Ascending aorta (tissue), 2 donors: Measurements from ENCODE around the gene SPCS2. TPM values are rescaled to one million over a fixed set of nuclear protein-coding genes. Genes with fewer than 3 reads are reported as not detected.
"Not testable (repeated sequence)": the region's sequence is repeated elsewhere in the genome, so short reads cannot be mapped to it uniquely, and the experiment has no call there.

Experiments used
- DNase-seq, 2 donors: peaks; one replicate each; pipeline ENCODE4 v3.0.0-alpha.2; 2019; ENCODE audit warnings: low spot score in 2 of 2
- H3K27ac ChIP-seq, 2 donors: fragments of 200-600 bp; sonication (generic); one replicate each; pipeline ENCODE4 v1.5.1; 2016 to 2017; ENCODE audit warnings: mild to moderate bottlenecking in 1 of 2
- H3K27me3 ChIP-seq: fragments of 200-600 bp; sonication (generic); one replicate; pipeline ENCODE4 v1.5.1; 2017
- H3K36me3 ChIP-seq, 2 donors: fragments of 200-600 bp; sonication (generic); one replicate each; pipeline ENCODE4 v1.5.1; 2016
- H3K4me1 ChIP-seq, 2 donors: fragments of 200-600 bp; sonication (generic); one replicate each; pipeline ENCODE4 v1.5.1; 2016 to 2017; ENCODE audit warnings: mild to moderate bottlenecking in 1 of 2
- H3K4me3 ChIP-seq, 2 donors: fragments of 200-600 bp; sonication (generic); one replicate each; pipeline ENCODE4 v1.5.1; 2016 to 2017; ENCODE audit warnings: mild to moderate bottlenecking in 1 of 2
- H3K9me3 ChIP-seq, 2 donors: fragments of 200-600 bp; sonication (generic); one replicate each; pipeline ENCODE4 v1.5.1; 2016
- intact Hi-C: fragments of 100-400 bp; cut with DNase I; formaldehyde crosslinking; loops from one replicate; pipeline ENCODE4 v1.15.1; 2023
- total RNA-seq: library from RNA; depleted of rRNA; stranded (reverse); fragments of >200 nt; gene quantifications from one replicate; pipeline ENCODE4 v1.1.0, GENCODE V29; 2016
- TF ChIP-seq, protein P1 (sequence below), 3 experiments: fragments of 200-600 bp in 2 of 3; fragments of 450-650 bp in 1 of 3; sonication (generic) in 2 of 3; IDR thresholded peaks; one replicate each; pipeline ENCODE4 v1.5.1; 2016 to 2019; ENCODE audit warnings: antibody characterized with exemption in 3 of 3, mild to moderate bottlenecking in 1 of 3, moderate library complexity in 1 of 3

The SPCS2 gene
- total RNA-seq, 1 donor from 2014 or later, result 13.0 TPM

DNA sequence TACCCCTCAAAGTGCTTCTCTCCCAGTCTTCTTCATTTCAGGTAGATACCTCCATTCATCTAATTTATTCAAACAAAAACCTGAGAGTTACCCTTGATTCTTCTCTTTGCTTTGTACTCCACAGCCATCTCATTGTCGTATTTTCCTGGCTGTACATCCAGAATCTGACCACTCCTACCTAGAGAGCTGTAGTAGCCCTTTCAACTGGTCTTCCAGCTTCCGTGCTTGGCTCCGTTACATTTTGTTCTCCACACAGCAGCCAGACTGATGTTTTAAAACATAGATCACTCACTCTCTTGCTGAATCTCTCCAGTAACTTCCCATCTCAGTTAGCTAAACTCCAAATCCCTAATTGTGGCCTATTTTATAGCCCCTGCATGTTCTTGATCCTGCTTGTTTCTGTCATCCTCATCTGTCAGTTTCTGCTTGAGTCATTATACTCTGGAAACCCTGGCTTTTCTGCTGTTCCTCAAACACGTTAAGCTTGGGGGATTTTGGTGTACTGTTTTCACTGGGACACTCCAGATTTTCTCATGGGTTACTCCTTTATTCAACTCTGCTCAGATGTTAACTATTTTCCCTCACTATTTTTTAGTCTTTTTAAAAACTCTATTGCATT lies 7.4 kb downstream of the SPCS2 start:
- Histone ChIP-seq H3K9me3 (no peaks in the 10 kb centered on the region), H3K4me1 (peaks cover 0 to 17% of the 10 kb centered on the region in 2 donors), H3K27me3 (no peaks in the 10 kb centered on the region), H3K36me3 (no peaks in the 10 kb centered on the region), H3K27ac (no peak overlapping the region), H3K4me3 (no peak overlapping the region)
- TF ChIP-seq, protein P1, sequence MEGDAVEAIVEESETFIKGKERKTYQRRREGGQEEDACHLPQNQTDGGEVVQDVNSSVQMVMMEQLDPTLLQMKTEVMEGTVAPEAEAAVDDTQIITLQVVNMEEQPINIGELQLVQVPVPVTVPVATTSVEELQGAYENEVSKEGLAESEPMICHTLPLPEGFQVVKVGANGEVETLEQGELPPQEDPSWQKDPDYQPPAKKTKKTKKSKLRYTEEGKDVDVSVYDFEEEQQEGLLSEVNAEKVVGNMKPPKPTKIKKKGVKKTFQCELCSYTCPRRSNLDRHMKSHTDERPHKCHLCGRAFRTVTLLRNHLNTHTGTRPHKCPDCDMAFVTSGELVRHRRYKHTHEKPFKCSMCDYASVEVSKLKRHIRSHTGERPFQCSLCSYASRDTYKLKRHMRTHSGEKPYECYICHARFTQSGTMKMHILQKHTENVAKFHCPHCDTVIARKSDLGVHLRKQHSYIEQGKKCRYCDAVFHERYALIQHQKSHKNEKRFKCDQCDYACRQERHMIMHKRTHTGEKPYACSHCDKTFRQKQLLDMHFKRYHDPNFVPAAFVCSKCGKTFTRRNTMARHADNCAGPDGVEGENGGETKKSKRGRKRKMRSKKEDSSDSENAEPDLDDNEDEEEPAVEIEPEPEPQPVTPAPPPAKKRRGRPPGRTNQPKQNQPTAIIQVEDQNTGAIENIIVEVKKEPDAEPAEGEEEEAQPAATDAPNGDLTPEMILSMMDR (IDR thresholded peaks at IDR 0.05), result no peak
- no peak for DNase-seq
- intact Hi-C loops, result no loop called here

DNA sequence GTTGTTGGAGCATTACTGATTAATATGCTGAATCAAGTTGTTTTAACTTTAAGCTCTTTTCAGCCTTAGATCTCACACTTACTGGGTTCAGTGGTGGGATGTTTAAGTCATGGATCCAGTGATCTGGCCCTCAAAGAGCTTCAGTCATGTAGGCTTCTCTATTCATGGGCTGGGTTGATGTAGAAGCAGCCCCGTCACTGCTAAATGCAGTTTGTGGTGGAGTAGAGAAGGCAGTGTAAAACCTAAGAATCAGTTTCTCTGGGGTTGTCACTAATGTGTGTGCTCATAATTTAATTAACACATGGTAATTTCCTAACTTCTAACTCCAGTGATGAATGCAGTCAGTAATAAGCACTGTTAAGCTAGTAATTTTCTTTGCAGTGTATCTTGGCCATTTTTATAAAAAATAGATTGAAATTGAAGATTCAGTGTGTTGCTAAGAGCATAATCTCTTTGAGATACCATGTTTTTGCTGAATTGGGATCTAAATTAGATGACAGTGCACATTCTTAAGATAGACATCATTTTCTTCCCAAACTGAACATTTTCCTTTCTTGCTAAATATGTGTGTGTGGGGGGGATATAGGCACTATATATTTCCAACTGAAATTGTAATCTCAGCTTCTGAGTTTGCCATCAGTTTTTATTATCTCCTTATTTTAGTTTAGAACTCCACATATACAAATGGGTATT lies 9.0 kb downstream of the SPCS2 start:
- intact Hi-C loops, result no loop called here
- TF ChIP-seq, protein P1 (IDR thresholded peaks at IDR 0.05), result no peak
- no peak overlapping the region for H3K4me3 ChIP-seq
- peaks cover 0 to 14% of the 10 kb centered on the region in 2 donors for H3K4me1 ChIP-seq
- no peaks in the 10 kb centered on the region for H3K9me3 ChIP-seq
- no peak for DNase-seq
- no peak overlapping the region for H3K27ac ChIP-seq
- H3K36me3 ChIP-seq, result no peaks in the 10 kb centered on the region
- H3K27me3 ChIP-seq, result no peaks in the 10 kb centered on the region

DNA sequence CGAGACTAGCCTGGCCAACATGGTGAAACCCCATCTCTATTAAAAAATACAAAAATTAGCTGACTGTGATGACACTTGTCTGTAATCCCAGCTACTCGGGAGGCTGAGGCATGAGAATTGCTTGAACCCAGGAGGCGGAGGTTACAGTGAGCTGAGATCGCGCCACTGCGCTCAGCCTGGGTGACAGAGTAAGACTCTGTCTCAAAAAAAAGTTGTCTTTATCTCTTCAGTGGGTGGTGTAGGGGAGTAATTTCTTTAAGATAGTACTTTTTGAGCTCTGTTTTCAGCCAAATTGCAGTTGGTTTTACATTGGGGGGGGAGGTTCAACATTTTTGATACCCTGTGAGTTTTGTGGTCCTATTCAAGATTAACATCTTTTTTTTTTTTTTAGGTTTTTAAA lies 11.1 kb downstream of the SPCS2 start:
- H3K27ac ChIP-seq, H3K36me3 ChIP-seq, H3K4me3 ChIP-seq, DNase-seq, intact Hi-C loops, H3K27me3 ChIP-seq, H3K9me3 ChIP-seq: not testable (repeated sequence)
- H3K4me1 ChIP-seq, result peaks cover 0 to 14% of the 10 kb centered on the region in 2 donors

DNA sequence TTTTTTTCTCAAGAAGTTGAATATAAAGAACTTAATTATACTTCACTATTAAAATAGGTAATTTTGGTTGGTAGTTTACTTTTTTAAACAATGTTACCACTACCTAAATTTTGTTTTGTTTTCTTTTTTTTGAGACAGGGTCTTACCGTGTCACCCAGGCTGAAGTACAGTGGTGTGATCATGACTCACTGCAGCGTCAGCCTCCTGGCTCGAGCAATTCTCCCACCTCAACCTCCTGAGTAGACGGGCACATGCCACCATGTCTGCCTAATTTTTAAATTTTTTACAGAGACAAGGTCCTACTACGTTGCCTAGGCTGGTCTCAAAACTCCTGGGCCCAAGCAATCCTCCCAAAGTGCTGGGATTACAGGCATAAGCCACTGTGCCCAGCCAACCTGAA lies 17.6 kb downstream of the SPCS2 start:
- Histone ChIP-seq H3K27ac (no peak overlapping the region), H3K9me3 (no peaks in the 10 kb centered on the region), H3K27me3 (no peaks in the 10 kb centered on the region), H3K4me1 (no peaks in the 10 kb centered on the region), H3K4me3 (no peak overlapping the region), H3K36me3 (peaks cover 24 to 51% of the 10 kb centered on the region in 2 donors)
- no peak for DNase-seq
- intact Hi-C loops, result no loop called here
- TF ChIP-seq, protein P1 (IDR thresholded peaks at IDR 0.05), result no peak

DNA sequence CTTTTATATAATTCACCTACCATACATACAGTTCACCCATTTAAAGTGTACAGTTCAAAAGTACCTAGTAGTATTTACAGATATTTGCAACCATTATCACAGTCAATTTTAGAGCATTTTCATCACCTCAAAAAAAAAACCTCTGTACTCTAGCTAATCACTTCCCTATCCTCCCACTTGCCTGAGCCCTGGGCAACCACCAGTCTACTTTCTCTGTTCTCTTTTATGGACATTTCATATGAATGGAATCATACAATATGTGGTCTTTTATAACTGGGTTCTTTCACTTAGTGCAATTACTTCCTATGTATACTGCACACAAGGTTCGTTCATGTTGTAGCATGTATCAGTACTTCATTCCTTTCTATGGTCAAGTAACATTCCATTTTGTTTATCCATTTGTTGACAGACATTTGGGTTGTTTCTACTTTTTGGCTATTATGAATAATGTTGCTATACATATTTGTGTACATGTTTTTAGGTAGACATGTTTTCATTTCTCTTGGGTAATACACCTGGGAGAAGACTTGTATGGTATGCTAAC lies 21.9 kb downstream of the SPCS2 start:
- peaks cover 46 to 72% of the 10 kb centered on the region in 2 donors for H3K36me3 ChIP-seq
- intact Hi-C loops, result no loop called here

DNA sequence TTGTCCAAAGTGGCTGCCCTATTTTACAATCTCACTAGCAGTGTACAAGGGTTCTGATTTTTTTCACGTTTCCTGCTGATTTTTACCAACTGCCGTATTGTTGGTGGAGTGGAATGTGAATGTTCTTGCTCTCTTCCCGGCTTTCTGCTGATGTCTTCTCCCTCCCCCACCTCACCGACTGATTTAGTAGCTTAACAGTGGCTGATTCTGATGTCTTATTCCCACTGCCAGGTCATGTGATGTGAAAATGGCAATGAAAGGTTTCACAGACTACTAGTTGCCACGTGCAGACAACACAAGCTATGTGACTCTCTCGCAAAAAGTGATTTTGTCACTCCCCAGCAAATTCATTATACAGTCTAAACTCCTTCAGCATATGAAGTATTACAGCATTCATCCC lies 22.4 kb downstream of the SPCS2 start:
- no peaks in the 10 kb centered on the region for H3K27me3 ChIP-seq
- H3K4me3 ChIP-seq, result no peak overlapping the region
- intact Hi-C loops, result no loop called here
- H3K4me1 ChIP-seq, result no peaks in the 10 kb centered on the region
- no peaks in the 10 kb centered on the region for H3K9me3 ChIP-seq
- no peak for DNase-seq
- no peak overlapping the region for H3K27ac ChIP-seq
- peaks cover 46 to 74% of the 10 kb centered on the region in 2 donors for H3K36me3 ChIP-seq
- TF ChIP-seq, protein P1 (IDR thresholded peaks at IDR 0.05), result no peak

More for the DNA sequence above, 21.9 kb downstream of the SPCS2 start:
- Histone ChIP-seq H3K9me3 (no peaks in the 10 kb centered on the region), H3K4me3 (no peak overlapping the region), H3K27ac (no peak overlapping the region), H3K27me3 (no peaks in the 10 kb centered on the region), H3K4me1 (no peaks in the 10 kb centered on the region)
- TF ChIP-seq, protein P1 (IDR thresholded peaks at IDR 0.05), result no peak
- no peak for DNase-seq
